ENCODE measurements around the gene WASHC4. TPM values are rescaled to one million over a fixed set of nuclear protein-coding genes. Genes with fewer than 3 reads are reported as not detected.

The WASHC4 gene
- total RNA-seq, 4 donors from 2014 or later: 23.5 to 32.5 (median 28.8) TPM

DNA sequence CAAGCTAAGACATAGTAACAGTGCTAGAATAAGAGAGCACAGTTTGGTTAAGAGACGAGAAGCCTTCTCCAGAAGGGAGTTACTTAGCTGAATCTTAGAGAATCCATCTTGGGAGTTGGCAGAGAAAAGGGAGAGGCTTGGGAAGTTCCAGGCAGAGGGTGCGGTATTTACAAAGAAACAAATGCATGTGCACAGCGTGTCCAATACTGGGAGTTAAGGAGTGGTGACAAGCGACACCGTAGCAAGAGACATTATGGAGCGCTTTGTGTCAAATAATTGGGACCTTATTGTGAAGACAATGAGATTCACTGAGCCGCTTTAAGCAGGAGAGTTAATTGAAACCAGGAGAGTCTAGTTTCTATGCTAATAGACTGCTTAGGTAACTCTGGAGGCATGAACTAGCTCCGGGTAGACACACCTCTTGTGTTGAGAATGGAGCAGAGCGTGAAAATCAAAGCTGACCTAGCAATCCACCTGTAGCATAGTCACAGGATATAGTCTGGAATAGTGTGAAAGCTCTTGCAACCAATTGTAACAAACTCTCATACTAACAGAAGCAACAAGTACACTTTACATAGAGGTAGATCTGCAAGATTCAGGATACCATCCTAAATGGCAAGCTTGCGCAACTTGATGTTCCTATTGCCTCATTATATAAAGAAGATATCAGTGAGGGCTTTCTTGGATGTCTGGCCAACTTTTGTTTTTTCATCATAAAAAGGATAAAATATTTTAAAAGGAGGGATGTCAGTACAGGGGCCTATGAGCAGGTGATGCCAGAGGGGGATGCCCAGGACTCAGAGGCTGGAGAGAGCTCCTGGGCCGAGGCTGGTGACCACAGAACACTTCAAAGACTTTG is 28.6 kb upstream of the WASHC4 start:
- TF ChIP-seq, protein P1, sequence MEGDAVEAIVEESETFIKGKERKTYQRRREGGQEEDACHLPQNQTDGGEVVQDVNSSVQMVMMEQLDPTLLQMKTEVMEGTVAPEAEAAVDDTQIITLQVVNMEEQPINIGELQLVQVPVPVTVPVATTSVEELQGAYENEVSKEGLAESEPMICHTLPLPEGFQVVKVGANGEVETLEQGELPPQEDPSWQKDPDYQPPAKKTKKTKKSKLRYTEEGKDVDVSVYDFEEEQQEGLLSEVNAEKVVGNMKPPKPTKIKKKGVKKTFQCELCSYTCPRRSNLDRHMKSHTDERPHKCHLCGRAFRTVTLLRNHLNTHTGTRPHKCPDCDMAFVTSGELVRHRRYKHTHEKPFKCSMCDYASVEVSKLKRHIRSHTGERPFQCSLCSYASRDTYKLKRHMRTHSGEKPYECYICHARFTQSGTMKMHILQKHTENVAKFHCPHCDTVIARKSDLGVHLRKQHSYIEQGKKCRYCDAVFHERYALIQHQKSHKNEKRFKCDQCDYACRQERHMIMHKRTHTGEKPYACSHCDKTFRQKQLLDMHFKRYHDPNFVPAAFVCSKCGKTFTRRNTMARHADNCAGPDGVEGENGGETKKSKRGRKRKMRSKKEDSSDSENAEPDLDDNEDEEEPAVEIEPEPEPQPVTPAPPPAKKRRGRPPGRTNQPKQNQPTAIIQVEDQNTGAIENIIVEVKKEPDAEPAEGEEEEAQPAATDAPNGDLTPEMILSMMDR (IDR thresholded peaks at IDR 0.05): no peak
- no peak for TF ChIP-seq POLR2A (IDR thresholded peaks at IDR 0.05)
- WGBS, 2 donors: 66 to 71% methylated on average over 11 of the region's 11 CpGs
- DNase-seq (ENCODE audit: low spot score in 2 of 2): no peak
- intact Hi-C loops (cut with DNase I; ENCODE audit: low total_unique reads): no loop called here
- no peak overlapping the region for H3K4me3 ChIP-seq (ENCODE audit: low read depth, poor library complexity, severe bottlenecking)

DNA sequence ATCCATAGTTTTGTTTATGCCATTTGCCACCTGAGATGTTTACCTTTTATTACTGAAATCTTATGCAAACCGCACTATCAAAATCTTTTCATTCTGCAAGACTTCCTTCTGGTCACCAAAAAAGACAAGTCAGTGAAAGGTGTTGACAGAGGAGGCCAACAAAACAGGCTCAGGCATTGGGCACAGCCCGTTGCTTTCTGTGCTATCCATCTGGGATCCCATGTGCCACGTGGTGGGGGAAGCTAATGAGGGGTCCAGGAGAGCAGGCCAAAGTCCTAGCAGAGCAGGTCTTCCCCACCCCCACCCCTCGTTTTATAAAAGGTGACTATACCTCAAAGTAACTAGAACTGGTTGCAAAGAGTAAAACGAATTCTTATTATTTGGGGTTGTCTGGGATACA is 24.5 kb upstream of the WASHC4 start:
- no peak overlapping the region for H3K4me3 ChIP-seq (ENCODE audit: low read depth, poor library complexity, severe bottlenecking)
- intact Hi-C loops (cut with DNase I; ENCODE audit: low total_unique reads): no loop called here
- TF ChIP-seq POLR2A (IDR thresholded peaks at IDR 0.05): no peak
- TF ChIP-seq, protein P1 (IDR thresholded peaks at IDR 0.05): no peak
- WGBS, 2 donors: 56 to 59% methylated on average over 5 of the region's 5 CpGs
- DNase-seq (ENCODE audit: low spot score in 2 of 2): no peak

- intact Hi-C loops (cut with DNase I; ENCODE audit: low total_unique reads): no loop called here
- TF ChIP-seq, protein P1 (IDR thresholded peaks at IDR 0.05): no peak
- TF ChIP-seq POLR2A (IDR thresholded peaks at IDR 0.05): no peak
- peak overlapping the region; percentile 23 for H3K4me3 ChIP-seq (ENCODE audit: low read depth, poor library complexity, severe bottlenecking)
- peak; percentile 60 to 92 for DNase-seq (ENCODE audit: low spot score in 2 of 2)
- 7 to 12% methylated on average over 18 of the region's 18 CpGs for WGBS, 2 donors
Measured at GRCh38 chr12:105083551-105084105, 23.9 kb upstream of the WASHC4 start.

GRCh38 chr12:105084251-105085250 is 23.0 kb upstream of the WASHC4 start, which contains the start of gene ALDH1L2:
Gene ALDH1L2 (minus strand): TSS chr12:105084458. CDS start chr12:105084436, 22 bp downstream.
- TF ChIP-seq, protein P1 (IDR thresholded peaks at IDR 0.05): no peak
- peak; percentile 65 to 95 for DNase-seq (ENCODE audit: low spot score in 2 of 2)
- WGBS, 2 donors: 36 to 44% methylated on average over 37 to 51 of the region's 75 CpGs
- intact Hi-C loops (cut with DNase I; ENCODE audit: low total_unique reads): no loop called here
- peak within 1 kb of the TSS; percentile 23 for H3K4me3 ChIP-seq (ENCODE audit: low read depth, poor library complexity, severe bottlenecking)

- 64 to 71% methylated on average over 6 of the region's 6 CpGs for WGBS, 2 donors
- intact Hi-C loops (cut with DNase I; ENCODE audit: low total_unique reads): no loop called here
- no peak overlapping the region for H3K4me3 ChIP-seq (ENCODE audit: low read depth, poor library complexity, severe bottlenecking)
- TF ChIP-seq POLR2A (IDR thresholded peaks at IDR 0.05): no peak
- TF ChIP-seq, protein P1 (IDR thresholded peaks at IDR 0.05): no peak
- DNase-seq (ENCODE audit: low spot score in 2 of 2): no peak
Measured at GRCh38 chr12:105085501-105085900, 22.0 kb upstream of the WASHC4 start.
